ENCODE results near the gene FBXL14.

FBXL14 gene, protein sequence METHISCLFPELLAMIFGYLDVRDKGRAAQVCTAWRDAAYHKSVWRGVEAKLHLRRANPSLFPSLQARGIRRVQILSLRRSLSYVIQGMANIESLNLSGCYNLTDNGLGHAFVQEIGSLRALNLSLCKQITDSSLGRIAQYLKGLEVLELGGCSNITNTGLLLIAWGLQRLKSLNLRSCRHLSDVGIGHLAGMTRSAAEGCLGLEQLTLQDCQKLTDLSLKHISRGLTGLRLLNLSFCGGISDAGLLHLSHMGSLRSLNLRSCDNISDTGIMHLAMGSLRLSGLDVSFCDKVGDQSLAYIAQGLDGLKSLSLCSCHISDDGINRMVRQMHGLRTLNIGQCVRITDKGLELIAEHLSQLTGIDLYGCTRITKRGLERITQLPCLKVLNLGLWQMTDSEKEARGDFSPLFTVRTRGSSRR

DNA sequence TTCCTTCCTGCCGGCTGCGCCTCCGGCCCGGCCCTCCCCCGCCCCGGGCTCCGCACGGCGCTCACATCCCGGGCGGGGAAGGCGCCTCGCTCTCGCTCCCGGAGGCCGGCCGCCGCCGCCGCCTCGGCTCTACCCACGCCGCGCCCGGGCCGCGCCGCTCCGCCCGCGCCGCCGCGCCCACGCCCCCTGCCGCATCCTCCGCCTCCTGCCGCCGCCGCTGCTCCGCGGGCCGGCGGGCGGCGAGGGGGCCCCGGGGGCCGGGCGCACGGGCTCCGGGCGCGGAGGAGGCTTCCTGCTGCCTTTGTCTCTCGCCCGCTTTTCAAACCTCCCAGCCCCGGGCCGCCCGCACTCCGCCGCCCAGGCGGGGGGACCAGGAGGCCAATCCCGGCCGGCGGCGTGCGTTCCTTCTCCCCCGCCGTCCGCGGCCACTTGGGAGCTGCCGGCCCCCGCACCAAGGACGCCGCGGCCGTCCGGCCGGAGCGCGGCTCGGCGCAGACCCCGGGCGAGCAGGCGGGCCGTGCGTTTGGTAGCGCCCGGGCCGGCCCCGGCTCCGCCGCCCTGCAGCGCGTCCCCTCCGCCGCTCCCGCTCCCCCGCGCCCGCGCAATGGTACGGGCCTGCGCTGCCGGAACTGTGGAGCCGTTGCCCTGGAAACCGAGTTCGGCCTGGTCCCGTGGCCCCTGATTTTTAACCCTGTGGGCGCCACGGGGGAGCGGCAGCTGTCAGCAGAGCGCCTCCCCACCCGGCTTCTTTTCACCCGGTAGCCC lies at the start of gene FBXL14:
Gene FBXL14, minus strand, starts transcription at position 321 of the 765 bp plus-strand sequence. CDS start 515 bp downstream, outside the sequence.
- peak within 1 kb of the TSS; percentile 99 for H3K27ac ChIP-seq
- TF ChIP-seq, protein P1, sequence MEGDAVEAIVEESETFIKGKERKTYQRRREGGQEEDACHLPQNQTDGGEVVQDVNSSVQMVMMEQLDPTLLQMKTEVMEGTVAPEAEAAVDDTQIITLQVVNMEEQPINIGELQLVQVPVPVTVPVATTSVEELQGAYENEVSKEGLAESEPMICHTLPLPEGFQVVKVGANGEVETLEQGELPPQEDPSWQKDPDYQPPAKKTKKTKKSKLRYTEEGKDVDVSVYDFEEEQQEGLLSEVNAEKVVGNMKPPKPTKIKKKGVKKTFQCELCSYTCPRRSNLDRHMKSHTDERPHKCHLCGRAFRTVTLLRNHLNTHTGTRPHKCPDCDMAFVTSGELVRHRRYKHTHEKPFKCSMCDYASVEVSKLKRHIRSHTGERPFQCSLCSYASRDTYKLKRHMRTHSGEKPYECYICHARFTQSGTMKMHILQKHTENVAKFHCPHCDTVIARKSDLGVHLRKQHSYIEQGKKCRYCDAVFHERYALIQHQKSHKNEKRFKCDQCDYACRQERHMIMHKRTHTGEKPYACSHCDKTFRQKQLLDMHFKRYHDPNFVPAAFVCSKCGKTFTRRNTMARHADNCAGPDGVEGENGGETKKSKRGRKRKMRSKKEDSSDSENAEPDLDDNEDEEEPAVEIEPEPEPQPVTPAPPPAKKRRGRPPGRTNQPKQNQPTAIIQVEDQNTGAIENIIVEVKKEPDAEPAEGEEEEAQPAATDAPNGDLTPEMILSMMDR (conservative IDR thresholded peaks at IDR 0.05) = no peak

DNA sequence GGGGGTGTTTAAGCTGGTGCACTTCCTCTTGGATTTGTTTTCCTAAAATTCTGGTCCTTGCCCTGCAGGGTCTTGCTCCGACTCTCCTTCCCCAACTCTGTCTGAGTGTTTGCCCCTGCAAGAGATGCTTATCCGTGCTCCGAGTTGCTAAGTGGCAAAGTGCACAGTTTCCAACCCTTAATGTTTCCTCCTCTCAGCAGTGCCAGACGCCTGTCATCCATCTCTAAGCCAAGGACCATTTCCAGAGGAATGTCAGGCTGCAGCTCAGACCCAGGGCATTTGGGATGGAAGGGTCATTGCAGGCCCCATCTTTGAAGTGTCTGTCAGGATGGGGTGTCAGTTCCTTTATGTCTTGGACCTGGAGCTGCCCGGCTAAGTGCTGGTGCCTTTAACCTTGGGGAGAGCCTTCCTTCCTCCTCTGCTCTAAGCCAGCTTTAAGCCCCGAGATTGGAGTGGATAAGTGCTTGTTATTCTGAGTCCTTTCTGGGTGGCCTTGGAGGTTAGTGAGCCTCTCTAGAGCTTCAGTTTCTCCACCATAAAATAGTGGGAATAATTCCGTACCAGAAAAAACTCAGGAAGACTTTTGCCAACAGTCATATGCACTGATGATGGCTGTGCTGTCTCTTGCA lies 49.6 kb upstream of the FBXL14 start:
- no peak overlapping the region for H3K27ac ChIP-seq
- TF ChIP-seq, protein P1 (conservative IDR thresholded peaks at IDR 0.05) = no peak

DNA sequence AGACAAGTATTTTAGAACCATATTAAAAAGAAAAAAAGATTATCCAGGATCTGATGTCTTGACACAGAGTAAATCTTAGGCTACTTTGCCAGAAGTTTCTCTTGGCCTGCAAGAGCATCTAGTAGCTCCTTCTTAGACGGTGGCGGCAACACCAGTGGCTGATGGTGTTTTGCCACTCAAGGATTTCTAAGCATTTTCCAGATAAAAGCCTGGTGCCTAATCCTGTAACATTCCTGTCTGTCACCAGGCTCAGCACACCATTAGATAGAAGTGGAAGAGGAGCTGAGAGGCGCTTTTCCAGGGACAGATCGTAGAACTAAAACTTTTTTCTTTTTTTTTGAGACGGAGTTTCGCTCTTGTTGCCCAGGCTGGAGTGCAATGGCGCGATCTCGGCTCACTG lies 48.7 kb upstream of the FBXL14 start:
- H3K27ac ChIP-seq = peak overlapping the region; percentile 31
- TF ChIP-seq, protein P1 (conservative IDR thresholded peaks at IDR 0.05) = no peak

DNA sequence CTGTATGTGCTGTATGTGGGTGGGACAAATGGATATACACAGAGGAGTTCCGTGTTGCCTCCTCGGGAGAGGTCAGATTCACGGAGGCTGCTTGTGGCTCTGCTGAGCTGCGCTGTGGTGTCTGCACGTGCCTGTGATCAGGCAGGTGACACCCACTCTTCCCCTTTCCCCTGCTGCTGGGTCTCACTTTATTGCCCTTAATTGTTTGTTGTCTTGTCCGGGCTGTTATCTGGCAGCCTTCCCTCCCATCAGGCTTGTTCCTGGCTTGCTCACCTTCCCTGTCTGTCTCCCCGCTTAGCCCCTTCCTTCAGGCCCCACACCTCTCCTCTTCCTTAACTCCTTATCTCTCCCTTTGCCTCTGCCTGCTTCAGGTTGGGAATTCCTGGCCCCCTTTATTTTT lies 48.1 kb upstream of the FBXL14 start:
- TF ChIP-seq, protein P1 (conservative IDR thresholded peaks at IDR 0.05) = no peak
- peak overlapping the region; percentile 31 for H3K27ac ChIP-seq

DNA sequence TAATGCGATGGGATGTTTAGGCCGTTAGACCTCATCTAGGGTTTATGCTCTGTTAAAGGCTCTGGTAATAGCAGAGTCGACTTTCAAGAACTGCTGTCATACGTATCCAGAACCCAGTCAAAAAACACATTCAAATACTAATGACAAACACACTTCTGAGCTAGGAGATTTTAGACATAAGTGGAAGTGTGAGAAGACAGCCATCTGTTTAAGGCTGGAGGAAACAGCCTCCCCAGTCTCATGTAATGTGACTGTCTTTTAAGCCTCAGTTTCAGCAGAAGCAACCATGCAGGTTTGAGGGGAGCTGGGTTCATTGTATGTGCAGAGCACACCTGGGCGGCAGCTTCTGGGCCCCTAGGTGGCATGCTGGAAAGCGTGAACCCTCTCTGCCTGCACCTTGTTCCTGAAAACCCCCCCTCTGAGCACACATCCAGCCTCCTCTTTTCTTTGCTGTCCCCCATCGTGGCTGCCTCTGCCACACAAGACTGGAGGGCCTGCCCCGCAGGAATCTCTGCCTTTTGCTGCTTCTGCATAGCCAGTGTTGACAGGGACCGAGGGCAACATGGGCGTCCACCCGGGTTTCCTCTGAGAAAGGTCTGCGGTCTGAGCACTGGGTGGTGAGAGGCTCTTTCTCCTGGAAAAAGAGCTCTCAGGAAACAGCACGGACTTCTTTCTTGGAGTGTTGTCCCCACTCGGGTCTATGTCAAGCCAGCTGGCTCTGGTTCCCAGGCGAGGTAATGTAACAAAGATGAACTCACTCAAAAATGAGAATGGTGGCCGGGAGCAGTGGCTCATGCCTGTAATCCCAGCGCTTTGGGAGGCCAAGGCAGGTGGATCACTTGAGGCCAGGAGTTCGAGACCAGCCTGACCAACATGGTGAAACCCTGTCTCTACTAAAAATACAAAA lies 46.2 kb upstream of the FBXL14 start:
- TF ChIP-seq, protein P1 (conservative IDR thresholded peaks at IDR 0.05) = no peak

DNA sequence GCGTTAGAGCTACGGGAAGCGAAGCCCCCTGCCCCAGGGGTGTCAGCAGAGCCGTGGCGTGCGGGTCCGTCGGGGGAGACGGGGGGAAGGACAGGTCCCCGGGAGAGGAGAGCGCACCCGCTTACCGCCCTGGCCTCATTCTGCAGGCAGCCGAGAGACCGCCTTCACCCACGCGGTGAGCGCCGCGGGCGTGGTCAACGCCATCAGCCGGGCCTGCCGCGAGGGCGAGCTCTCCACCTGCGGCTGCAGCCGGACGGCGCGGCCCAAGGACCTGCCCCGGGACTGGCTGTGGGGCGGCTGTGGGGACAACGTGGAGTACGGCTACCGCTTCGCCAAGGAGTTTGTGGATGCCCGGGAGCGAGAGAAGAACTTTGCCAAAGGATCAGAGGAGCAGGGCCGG lies 45.2 kb upstream of the FBXL14 start:
- TF ChIP-seq, protein P1 (conservative IDR thresholded peaks at IDR 0.05) = no peak

More for the DNA sequence above, 46.2 kb upstream of the FBXL14 start:
- H3K27ac ChIP-seq = no peak overlapping the region

More for the DNA sequence above, 45.2 kb upstream of the FBXL14 start:
- no peak overlapping the region for H3K27ac ChIP-seq
